ENCODE measurements around the gene PPARG. TPM values are rescaled to one million over a fixed set of nuclear protein-coding genes. Genes with fewer than 3 reads are reported as not detected.

PPARG gene
- total and polyA plus RNA-seq, 10 of the 15 experiments (the other 5 are each of a cell fraction or from before 2014, with no cell fraction given): 0.06 to 0.86 (median 0.12) TPM; not detected in 5

GRCh38 chr3:12303993-12304392 lies 15.1 kb downstream of the PPARG start (continued):
- no peak for TF ChIP-seq E2F8 (IDR thresholded peaks at IDR 0.05; ENCODE audit: low read depth, partially characterized antibody)

- TF ChIP-seq ZNF622 (IDR thresholded peaks at IDR 0.05): no peak
- Histone ChIP-seq H3K4me2 (ENCODE audit: control insufficient read depth, insufficient read depth) (no peak overlapping the region), H3K9me3 (replicated peaks; ENCODE audit: control insufficient read depth, insufficient read depth, low read length) (no peaks in the 10 kb centered on the region), H2AFZ (ENCODE audit: control insufficient read depth, low read depth, low read length) (no peak overlapping the region), H3K79me2 (ENCODE audit: control insufficient read depth, insufficient read depth, low read length) (no peaks in the 10 kb centered on the region), H4K20me1 (ENCODE audit: control insufficient read depth, insufficient read depth) (no peaks in the 10 kb centered on the region), H3K4me3 (no peak overlapping the region), H3K36me3 (ENCODE audit: control insufficient read depth in 2 of 2, insufficient read depth in 2 of 2, low read length in 1 of 2) (no peaks in the 10 kb centered on the region), H3K9ac (ENCODE audit: control insufficient read depth, insufficient read depth, low read length) (no peak overlapping the region), H3K27ac (ENCODE audit: control insufficient read depth, insufficient read depth) (no peak overlapping the region), H3K27me3 (replicated peaks in 1 of 2; ENCODE audit: control insufficient read depth in 2 of 2, insufficient read depth in 2 of 2, low read length in 1 of 2) (no peaks in the 10 kb centered on the region; a peak in 2 of 4 replicates), H3K4me1 (ENCODE audit: control insufficient read depth, insufficient read depth, low read length) (no peaks in the 10 kb centered on the region)
- FAIRE-seq (no peak), ATAC-seq (no peak), DNase-seq (ENCODE audit: low read depth, low spot score) (no peak)
- ChIA-PET SMC1A (ENCODE audit: uncharacterized antibody, unreplicated experiment) (no interaction called here), CTCF (no interaction called here), POLR2A (no interaction called here), RAD21 (ENCODE audit: unreplicated experiment) (interaction anchor here (0.7 to 0.9 kb wide), 2 partner anchors 34 to 69 kb away, joined by 4 read pairs; no protein-coding TSS in a partner anchor)
- in situ Hi-C loops (cut with MboI): no loop called here
- intact Hi-C loops (cut with micrococcal nuclease; ENCODE audit: unreplicated experiment): no loop called here
- WGBS (ENCODE audit: insufficient coverage, insufficient replicate concordance, low lambda C conversion rate, missing lambda C conversion rate): 0% methylated on average over 2 of the region's 2 CpGs
- BruUV-seq (replicated peaks): no TSS peak
Measured at GRCh38 chr3:12307136-12307535, 18.3 kb downstream of the PPARG start.

- BruUV-seq (replicated peaks): no TSS peak
- no peak overlapping the region for H3K27ac ChIP-seq (ENCODE audit: control insufficient read depth, insufficient read depth)
- RAD21 ChIA-PET (ENCODE audit: unreplicated experiment): no interaction called here
- in situ Hi-C loops (cut with MboI) (no loop called here), intact Hi-C loops (cut with micrococcal nuclease; ENCODE audit: unreplicated experiment) (no loop called here)
- H3K27me3 ChIP-seq (replicated peaks in 1 of 2; ENCODE audit: control insufficient read depth in 2 of 2, insufficient read depth in 2 of 2, low read length in 1 of 2): no peaks in the 10 kb centered on the region; a peak in 2 of 4 replicates
- H3K79me2 ChIP-seq (ENCODE audit: control insufficient read depth, insufficient read depth, low read length): no peaks in the 10 kb centered on the region
- no peak overlapping the region for H2AFZ ChIP-seq (ENCODE audit: control insufficient read depth, low read depth, low read length)
- H3K4me3 ChIP-seq: no peak overlapping the region
- ATAC-seq (peak; percentile 81), FAIRE-seq (no peak), DNase-seq (ENCODE audit: low read depth, low spot score) (peak; percentile 3)
- no peak overlapping the region for H3K4me2 ChIP-seq (ENCODE audit: control insufficient read depth, insufficient read depth)
- H3K9me3 ChIP-seq (replicated peaks; ENCODE audit: control insufficient read depth, insufficient read depth, low read length): no peaks in the 10 kb centered on the region
- no peak overlapping the region for H3K9ac ChIP-seq (ENCODE audit: control insufficient read depth, insufficient read depth, low read length)
- H3K36me3 ChIP-seq (ENCODE audit: control insufficient read depth in 2 of 2, insufficient read depth in 2 of 2, low read length in 1 of 2): no peaks in the 10 kb centered on the region
- H4K20me1 ChIP-seq (ENCODE audit: control insufficient read depth, insufficient read depth): no peaks in the 10 kb centered on the region
- no peaks in the 10 kb centered on the region for H3K4me1 ChIP-seq (ENCODE audit: control insufficient read depth, insufficient read depth, low read length)
- SMC1A ChIA-PET (ENCODE audit: uncharacterized antibody, unreplicated experiment): no interaction called here
- POLR2A ChIA-PET: no interaction called here
- CTCF ChIA-PET: no interaction called here
- peak; percentile 49; the same call in 1 of the 2 replicates for TF ChIP-seq ATF7 (IDR thresholded peaks at IDR 0.05; ENCODE audit: low read depth)
- TF ChIP-seq MTA2 (IDR thresholded peaks at IDR 0.05; ENCODE audit: low read depth): peak; percentile 30; the same call in 1 of the 2 replicates
- no peak for TF ChIP-seq ESRRA (IDR thresholded peaks at IDR 0.05; ENCODE audit: low read length)
- no peak for TF ChIP-seq SIX5 (IDR thresholded peaks at IDR 0.05; ENCODE audit: low read depth, low read length, severe bottlenecking)
- TF ChIP-seq MYC (IDR thresholded peaks at IDR 0.05; ENCODE audit: insufficient read depth, insufficient read length, insufficient replicate concordance, low read length, severe bottlenecking): no peak
- TF ChIP-seq JUNB (IDR thresholded peaks at IDR 0.05): no peak
- TF ChIP-seq NRF1 (conservative IDR thresholded peaks at IDR 0.05; ENCODE audit: low read depth, low read length): no peak
- TF ChIP-seq KDM1A (IDR thresholded peaks at IDR 0.05; ENCODE audit: borderline replicate concordance): no peak
- TF ChIP-seq ZZZ3 (IDR thresholded peaks at IDR 0.05; ENCODE audit: control insufficient read depth, insufficient read length, low read depth): no peak
- no peak for TF ChIP-seq POLR2A (IDR thresholded peaks at IDR 0.05; ENCODE audit: low read depth, low read length)
- TF ChIP-seq DPF2 (IDR thresholded peaks at IDR 0.05): 0 out of 2 replicates have a peak, but pooled peaks have one; percentile 18
Measured at GRCh38 chr3:12308517-12308916, 19.6 kb downstream of the PPARG start.
